ENCODE results near the gene SAMD13.

GRCh38 chr1:84355556-84355955 lies 54.0 kb downstream of the SAMD13 start:
- TF ChIP-seq POLR2A (IDR thresholded peaks at IDR 0.05) (no peak), CTCF (IDR thresholded peaks at IDR 0.05) (no peak)
